Activated CD8-positive, alpha-beta memory T cell treated with anti-CD3 and anti-CD28 coated beads, Interleukin-2, amount 50 U/mL, for 48 hours (primary cell): ENCODE data around the gene CTNNA3.

ENCODE experiments used
- DNase-seq: peaks from one replicate; pipeline ENCODE4 v3.0.0-alpha.2; 2020

CTNNA3 gene

DNA sequence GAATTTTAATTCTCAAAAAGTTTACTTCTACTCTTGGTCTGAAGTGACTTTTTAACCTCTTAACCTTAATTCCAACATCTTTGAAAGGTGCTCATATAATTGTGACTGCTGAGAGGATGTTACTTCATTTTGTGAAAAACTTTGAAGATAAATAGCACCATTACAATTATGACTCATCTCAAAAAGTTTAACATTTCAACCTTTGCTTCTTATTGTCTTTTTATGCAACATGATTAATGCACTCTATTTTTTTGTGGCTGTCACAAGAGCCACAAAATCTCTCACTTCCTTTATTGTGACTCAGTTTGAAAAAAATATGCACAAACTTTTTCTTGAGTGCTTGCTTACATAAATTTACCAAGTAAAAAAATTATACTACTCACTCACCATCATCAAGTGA is 387.1 kb downstream of the CTNNA3 start:
- no peak for DNase-seq

DNA sequence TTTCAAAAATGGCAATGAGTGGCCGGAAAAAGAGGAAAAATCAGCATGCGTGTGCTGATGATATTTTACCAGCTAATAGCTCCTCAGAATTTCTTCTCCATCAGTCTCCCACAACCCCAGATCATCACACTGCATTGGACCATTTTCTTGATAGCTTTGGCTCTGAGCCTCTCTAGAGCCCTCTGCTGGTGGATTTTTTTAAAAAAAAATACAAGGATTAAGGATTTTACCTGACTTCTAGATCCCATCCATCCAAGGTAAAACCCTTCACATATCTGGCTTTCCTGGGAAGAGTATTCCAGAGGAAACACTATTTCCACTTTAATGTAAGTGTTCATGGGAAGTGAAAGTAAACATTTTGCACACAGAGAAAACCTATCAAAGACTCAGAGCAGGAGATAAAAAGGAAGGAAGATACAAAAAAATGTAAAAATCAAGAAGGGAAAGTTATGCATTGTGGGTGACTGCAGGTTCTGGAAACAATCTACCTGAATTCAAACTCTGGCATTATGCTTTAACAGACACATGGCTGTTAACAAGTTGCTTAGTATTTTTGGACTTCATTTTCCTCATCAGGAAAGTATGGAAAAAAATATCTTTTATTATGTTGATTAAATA is 389.3 kb downstream of the CTNNA3 start:
- DNase-seq, result no peak

DNA sequence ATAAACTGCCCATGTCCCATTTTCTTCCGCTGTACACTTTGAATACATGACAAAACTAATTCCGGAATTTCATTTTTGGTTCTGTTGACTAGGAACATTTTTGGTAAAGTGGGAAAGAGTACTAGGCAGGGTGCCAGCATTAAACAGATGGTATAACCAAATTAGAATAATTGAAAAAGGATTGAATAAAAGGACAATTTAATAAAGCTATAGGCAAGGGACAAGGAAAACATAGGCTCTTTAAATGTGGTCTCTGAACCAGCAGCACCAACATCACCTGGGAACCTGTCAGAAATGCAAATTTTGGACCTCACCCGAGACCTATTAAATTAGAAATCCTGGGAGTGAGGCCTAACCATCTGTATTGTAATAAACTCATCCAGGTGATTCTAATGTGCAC is 393.3 kb downstream of the CTNNA3 start:
- DNase-seq, result no peak

DNA sequence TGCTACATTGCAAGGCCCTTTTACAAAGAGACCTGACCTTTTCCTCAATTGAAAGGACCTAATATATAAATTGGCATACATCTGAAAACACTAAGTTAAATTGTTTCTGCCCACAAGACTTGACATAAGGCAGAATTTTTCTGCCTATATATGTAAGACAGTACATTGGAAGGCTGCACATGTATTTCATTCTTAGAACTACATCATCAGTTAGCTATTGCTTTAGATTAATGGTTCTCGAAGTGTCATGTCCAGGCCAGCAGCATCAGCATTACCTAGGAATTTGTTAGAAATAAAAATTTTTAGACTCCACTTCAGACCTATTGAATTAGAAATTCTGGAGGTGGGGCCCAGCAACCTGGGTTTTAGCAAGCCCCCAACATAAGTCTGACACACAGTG is 396.2 kb downstream of the CTNNA3 start:
- no peak for DNase-seq

DNA sequence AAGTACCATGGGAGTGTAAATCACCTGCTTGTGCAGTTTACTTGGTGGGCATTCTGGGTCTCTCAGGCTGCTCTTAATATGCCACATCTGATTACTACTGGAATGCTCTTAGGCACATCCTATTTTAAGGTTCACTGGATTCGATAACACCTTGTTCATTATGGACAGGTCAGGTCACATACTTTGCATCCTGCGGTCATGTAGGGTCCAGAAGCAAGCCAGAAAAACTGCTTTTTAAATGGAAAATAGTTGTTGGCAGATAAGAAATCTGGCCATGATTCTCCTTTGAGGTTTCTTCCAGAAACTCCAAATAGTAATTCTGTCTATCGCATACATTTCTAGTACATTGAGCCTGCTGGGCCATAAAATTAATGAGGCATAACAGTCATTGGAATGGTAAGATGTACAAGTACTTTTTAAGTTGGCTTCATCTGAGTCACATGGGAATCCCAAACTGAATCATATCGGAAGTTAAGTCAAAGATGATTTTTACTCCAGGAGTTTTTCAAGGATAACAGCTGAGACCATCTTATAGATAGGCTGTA is 398.3 kb downstream of the CTNNA3 start:
- DNase-seq, result no peak

DNA sequence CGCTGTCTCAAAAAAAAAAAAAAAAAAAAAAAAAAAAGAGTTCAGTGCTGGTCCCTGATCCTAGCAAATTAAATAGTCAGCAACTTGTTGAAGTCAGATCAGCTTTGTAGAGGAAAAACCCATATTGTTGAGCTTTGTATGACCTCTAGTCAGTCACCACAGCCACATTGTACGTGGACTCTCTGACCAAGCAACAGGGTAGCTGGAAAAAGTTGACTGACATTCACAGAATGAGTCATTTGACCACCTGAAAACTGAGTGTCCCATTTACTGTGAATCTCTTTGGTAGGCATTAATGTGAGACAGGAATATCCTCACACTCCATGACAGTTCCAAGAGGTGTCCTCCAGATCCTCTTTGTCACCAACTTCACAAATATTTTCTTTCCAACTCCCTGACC is 399.1 kb downstream of the CTNNA3 start:
- no peak for DNase-seq

DNA sequence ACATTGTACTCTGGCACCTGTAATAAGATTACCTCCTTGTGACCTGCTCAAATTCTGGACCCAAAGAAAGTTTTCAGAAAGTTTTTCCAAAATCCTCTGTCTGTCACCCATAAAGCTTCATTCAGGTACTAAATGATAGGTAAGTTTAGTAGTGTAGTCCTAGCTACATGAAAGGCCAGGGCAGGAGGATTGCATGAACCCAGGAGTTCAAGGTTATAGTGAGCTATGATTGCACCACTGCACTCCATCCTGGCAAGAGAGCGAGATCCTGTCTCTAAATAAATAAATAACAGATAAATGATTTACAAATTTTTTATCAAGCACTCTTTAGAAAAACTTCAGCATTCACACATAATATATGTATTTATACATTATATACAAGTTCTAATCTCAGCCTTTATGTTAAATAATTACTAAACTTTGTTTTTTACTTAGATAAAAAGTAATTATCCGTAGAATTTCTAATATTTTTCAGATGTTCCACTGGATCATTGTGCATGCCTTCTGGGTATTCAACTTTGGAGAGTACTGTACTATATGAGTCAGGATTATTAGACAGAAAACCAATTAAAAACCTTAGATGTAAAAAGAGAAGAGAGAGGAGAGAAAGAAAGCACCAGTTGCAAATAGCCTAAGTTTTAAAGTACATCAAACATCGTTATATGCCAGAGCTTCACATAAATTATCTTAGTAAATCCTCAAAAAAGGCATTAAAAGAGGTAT is 407.1 kb downstream of the CTNNA3 start:
- no peak for DNase-seq

DNA sequence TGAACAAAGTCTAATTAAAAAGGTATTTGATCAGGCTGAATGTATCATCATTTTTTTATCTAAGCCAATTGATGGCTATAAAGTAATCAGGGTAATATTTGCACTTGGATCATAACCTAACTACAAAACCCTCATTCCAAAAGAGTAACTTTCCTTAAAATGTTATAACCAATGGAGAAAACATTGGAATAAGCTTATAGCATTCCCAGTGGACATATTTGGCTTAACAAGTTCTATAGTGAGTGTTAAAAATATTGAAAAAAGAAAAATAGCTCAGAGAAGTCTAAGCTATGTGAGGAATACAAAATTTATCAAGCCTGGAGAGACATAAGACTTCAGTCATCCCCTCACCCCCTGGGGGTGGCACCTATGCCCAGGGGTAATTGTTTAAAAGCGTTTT is 411.4 kb downstream of the CTNNA3 start:
- no peak for DNase-seq

DNA sequence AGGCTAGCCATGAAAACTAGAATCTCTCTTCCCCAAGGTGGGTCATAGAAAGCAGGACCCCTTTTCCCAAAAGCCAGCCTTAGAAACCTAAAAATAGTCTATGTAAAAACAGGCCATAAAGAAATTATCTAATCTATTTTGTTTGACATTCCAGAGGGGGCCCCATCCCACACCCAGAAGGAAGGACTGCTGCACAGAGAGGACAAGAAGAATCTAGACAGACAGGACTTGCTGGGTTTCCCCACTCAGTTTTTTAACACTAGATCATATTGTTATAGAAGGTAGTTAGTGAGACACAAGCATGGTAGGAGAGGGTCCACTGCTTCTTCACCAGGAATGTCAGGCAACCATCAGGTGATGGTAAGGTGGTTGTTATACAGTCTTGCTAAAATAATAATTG is 413.1 kb downstream of the CTNNA3 start:
- DNase-seq, result no peak

DNA sequence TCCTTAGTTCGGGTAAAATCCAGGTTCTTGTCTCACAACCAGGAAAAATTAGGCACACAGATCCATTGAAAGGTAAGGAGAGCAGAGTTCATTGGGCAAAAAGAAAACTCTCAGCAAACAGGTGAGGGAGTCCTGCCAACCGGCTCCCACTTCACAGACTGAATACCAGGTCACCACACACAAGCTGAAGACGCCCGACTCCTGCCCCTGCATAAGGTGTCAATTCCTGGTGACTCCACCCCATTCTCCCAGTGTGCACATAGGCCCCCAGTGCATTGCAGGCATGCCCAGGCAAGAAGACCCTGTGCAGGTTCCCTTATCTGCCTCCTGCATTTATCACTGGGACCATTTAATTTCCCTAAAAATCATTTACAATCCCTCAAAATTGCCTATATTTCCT is 415.6 kb downstream of the CTNNA3 start:
- no peak for DNase-seq

DNA sequence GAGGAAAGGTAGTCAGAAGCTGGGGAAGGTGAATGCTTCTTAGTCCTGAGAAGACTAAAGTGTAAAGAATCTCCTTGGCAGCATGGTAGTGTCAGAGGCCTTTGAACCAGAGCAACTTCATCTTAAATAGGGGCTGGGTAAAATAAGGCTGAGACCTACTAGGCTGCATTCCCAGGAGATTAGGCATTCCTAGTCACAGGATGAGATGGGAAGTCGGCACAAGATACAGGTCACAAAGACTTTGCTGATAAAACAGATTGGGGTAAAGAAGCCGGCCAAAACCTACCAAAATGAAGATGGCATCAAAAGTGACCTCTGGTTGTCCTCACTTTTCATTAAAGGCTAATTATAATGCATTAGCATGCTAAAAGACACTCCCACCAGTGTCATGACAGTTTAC is 418.6 kb downstream of the CTNNA3 start:
- no peak for DNase-seq

DNA sequence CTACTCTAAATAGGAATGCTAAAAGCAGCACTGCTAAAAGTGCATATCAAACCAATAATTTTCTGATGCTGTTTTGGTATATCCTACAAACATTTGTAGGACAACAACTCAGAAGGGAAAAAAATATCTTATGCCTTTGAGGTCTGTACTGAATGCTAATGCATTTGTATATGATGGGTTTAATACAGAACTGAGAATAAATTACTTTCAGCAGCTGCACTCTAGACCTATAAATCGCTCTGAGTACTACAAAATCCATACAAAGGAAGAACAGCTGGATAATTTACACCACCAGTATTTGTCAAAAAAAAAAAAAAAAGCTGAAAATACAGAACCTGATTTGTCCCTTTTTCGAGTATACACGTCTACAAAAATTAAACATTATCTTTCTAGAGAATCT is 426.2 kb downstream of the CTNNA3 start:
- DNase-seq, result no peak

DNA sequence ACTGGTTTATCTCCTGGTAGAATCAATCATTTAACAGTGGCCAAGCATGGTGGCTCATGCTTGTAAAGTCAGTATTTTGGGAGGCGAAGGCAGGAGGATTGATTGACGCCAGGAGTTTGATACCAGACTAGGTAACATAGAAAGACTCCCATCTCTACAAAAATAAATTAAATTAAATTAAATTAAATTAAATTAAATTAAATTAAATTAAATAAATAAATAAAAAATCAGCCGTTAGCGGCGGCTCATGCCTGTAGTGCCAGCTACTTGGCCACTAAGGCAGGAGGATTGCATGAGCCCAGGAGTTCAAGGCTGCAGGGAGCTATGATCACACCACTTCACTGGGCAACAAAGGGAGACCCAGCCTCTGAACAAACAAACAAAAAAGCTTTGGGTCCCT is 427.8 kb downstream of the CTNNA3 start:
- DNase-seq, result no peak

DNA sequence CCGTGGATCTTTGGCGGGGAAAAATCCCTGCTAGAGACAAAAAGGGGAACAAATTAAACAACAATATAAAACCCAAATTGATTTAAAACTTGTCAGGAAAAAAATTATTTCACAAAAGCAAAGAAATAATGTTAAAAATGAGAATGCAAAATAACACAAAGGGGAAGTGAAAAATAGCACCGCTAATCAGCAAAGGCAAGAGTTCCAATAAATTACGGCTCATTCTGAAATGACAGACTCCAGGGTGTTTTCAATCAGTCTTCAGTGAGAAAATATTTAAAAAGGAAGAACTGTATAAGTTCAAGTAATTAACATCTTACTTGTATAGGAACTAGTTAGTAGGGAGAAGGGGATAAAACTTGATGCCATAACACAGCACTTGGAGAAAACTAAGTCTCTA is 433.3 kb downstream of the CTNNA3 start:
- DNase-seq, result no peak

DNA sequence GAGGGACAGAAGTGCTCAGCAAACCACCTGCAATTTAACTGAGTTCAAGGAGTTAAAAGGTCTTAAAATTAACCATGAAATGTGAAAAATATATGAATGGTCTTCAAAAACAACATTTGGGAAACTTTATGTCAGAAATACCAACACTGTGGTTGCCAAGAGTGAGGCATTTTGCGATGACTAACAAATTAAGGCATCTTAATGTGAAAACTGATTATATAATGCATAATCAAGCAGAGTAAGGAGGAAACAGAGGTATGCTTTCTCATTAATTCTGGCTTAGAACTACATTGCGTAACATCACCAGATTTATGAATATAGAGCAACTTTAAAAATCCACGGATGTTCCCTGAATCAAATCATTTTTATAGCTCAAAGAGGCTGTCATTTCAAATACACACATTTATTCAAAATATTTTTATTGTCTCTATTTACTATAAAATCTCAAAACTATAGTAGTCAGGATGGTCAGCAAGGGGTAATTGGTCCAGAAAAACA is 434.6 kb downstream of the CTNNA3 start:
- DNase-seq, result no peak

DNA sequence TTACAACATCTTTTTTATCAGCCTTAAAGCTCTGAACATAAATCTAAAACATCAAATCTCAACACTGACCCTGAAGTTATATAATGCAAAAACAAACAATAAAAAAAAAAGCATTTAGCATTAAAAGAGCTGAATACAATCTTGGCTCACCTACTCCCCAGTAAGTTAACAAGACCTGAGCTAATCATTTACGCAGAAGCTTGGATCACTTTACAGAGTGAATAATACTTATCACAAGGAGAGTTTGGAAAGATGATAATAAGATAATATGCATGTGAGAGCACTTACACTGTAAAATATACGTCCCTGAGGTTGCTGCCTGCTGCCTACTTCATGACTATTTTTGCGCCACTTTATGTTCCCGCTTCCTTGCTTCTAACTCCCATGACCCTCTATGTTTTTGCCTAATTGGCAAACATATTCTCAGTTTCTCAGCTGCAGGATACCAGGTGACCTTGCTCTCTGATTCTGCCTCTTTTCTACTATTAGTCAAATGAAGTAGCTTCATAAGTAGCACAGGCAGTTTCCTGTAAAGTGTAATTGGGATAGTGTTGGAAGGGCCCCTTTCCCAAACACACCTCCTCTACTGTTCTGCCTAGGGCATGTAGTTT is 436.6 kb downstream of the CTNNA3 start:
- no peak for DNase-seq

DNA sequence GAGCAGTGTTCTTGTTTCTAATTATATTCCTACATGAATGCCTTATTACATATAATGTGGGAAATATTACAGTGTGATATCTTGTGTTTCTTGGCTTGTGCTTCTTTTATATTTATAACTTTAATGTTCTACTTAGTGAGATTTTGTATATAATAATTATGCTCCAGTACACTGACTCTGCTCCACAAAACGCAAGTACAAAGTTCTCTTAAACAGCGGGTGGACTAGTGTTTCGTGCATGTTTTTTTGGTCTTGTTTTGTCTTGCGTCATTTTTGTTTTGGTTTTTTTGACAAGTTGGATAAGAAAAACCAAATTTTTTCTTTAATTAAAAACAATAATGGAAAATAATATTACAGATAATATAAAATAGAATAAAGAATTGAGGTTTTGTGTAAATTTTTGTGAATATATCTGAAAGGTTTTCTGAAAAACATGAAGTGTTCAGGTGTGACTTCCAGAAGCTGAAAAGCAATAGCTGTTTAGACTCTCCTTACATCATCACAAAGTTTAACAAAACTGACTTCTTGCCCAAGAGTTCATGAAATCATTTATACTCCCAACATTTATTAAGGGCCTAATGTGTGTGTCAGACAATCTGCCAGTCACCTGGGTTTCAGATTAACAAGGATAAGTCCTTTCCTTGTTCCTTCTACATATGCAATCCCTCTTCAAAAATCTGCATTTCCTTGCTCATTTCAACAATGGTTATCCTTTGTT is 438.4 kb downstream of the CTNNA3 start:
- DNase-seq, result no peak

DNA sequence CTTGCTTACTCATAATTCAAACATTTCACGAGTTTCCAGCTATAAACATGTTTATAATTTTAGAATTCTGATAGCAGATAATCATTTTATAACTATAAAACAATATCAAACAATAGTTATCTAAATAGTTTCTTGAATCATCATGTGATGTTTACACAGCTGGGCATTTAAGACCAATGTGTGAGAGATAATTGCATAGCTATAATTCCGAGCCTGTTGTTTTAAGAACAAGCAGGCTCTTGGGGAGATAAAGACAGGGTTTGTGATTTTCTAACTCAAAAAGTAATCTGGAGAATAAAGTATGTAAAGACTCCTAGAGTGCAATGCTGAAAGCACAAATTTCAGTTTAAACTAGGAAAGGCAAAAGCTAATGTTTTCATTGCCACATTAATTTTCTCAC is 439.0 kb downstream of the CTNNA3 start:
- no peak for DNase-seq

DNA sequence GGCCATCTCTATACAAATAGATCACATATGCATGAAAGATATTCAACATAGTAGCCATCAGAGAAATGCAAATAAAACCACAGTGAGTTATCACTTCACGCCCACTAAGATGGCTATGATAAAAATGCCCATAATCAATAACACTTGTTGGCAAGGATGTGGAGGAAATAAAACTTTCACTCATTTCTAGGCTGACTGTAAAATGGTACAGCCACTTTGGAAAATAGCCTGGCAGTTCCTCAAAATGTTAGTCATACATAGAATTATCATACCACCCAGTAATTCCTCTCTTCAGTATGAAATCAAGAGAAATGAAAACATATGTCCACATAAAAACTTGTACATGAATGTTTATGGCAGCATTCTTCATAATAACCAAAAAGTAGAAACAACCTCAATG is 445.3 kb downstream of the CTNNA3 start:
- DNase-seq, result no peak

DNA sequence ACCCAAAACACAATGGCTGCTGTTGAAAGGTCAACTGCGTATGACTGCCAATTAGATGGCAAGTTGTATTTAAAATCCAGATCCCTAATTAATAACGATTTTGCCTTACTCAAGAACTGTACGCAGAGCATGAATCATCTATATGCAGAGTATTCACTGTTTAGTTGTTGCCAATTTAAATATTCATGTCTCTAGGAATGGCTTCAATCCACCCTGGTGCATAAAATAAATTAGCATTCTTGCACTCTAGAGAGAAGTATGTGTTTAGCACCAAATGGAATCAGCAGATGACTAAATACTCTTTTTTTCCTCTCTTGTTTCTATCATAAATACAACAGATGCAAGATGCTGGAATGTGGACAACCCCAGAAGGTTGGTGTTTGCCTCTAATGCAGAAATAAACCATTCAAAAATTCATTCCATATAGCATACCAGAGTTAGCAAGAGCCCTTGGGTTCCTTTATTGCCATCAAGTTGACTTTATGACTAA is 449.9 kb downstream of the CTNNA3 start:
- DNase-seq, result no peak

DNA sequence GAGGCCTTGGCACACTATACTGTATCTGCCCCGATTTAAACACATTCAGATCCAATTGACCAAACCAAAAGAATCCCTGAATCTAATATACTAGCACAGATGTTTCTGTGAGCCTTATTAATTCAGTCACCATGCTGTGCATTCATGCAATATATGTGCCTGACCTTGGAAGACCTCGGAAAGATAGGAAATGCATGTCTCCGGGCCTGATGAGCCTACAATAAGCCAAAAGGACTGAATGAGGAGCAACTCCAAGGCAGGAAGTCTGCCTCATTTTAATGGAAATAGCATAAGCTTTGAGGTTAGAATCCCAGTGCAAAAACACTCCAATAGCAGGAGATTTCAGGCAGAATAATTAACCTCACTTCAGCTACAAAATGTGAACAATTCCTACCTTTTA is 453.5 kb downstream of the CTNNA3 start:
- no peak for DNase-seq

DNA sequence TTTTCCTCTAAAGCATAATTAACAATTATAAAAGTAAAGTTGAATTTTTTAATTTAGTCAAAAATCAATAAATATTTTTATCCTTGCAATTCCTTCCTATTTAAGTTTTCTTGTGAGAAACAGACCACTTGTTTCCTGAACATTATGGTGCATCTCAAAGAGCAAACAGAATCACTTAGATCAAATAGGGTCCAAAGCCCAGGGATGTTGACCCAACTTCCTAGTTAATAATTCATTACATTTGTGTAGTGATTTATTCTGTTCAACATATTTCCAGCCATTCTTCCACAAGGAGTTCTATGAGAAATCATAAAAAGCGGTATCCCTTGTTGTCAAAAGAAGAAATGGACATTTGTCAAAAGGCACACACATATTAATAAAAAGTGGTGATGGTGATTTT is 454.5 kb downstream of the CTNNA3 start:
- DNase-seq, result no peak

DNA sequence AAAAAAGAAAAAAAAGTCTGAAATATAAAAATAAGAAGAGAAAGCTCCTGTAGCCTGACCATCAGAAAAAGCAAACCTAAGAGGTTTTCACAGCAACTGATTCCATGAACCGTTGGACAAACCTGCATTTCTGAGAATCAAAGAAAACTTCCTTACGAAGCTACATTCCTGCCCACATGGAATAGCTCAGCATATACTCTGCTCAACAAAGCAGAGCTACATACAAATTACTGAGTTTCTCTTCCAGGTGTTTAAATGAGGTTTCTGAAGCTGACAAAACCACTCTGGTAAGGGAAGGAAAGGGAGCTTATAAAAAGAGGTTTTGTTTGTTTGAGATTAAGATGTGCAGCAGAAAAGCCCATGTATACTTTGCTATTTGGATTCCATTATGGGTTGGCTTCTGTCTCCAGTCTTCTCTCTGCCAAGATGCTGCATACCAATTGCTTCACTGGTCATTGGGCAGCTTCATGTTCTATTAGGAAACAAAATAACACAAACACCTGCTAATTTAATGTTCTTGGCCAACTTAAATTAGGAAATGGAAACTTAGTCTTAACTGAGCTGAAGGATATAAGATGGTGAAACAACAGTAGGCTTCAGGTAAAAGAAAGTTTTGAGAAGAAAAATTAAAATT is 456.0 kb downstream of the CTNNA3 start:
- no peak for DNase-seq
